NCI-H446 (cell line): ENCODE measurements around the gene BTRC.
"Not testable (repeated sequence)": the region's sequence is repeated elsewhere in the genome, so short reads cannot be mapped to it uniquely, and the experiment has no call there.

Experiments used
- DNase-seq, 2 experiments: peaks; one replicate each; lab custom pipeline; 2025; lab: John Stamatoyannopoulos, UW

BTRC gene

DNA sequence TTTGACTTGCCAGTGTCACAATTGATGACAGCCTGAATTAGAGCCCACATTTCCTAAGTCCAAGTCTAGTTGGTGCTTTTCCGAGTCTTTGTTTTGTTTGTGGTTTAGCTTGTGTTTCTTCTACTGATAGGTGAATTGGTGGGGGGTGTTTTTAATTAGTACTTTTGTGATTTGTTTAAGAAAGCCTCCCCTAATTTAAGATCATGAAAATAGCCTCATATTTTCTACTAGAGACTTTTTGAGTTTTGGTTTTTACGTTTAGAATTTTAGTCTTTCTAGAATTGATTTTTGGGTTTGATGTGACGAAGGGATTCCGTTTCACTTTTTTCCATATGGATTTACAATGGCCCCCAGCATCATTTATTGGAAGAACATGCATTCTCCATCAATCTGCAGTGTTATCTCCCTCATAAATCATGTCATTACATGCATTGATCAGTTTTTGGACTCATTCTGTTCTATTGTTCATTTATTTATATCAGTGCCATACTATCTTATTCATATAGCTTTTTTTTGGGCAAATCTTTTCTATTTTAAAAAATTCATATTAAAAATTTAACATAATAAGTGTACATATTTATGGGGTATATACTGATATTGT, 32.8 kb downstream of the BTRC start:
- no peak for DNase-seq

DNA sequence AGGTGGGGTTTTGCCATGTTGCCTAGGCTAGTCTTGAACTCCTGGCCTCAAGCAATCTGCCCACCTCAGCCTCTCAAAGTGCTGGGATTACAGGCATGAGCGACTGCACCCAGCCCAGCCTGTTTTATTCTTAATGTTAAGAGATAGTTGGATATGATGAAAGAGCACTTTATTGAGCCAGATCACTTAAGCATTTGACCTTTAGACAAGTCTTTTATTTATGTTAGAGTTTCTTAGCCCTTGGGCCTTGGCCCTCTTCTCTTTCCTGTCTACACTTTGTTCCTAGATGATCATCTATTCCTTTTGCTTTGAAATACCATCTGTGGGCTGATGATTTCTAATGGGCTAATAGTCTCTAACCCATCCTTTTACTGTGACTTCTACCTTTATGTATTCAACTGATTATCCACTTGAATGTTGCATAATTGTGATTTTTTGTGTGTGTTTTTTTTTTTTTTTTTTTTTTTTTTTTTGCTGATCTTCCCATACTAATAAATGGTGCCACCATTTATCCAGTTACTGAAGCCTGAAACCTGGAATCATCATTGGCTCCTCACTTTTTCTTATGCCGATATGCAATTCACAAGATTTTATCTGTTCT, 34.8 kb downstream of the BTRC start:
- DNase-seq: no peak

DNA sequence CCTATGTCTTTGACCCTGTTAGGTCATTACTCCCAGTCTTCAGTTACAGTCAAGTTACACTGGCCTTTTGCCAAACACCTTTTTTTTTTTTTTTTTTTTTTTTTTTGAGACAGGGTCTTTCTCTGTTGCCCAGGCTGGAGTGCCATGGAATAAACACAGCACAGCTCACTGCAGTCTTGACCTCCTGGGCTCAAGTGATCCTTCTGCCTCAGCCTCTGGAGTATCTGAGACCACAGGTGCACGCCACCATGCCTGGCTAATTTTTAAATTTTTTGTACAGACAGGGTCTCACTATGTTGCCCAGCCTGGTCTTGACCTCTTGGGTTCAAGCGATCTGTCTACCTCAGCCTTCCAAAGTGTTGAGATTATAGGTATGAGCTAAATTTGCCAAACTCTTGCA, 35.6 kb downstream of the BTRC start:
- DNase-seq: not testable (repeated sequence)

DNA sequence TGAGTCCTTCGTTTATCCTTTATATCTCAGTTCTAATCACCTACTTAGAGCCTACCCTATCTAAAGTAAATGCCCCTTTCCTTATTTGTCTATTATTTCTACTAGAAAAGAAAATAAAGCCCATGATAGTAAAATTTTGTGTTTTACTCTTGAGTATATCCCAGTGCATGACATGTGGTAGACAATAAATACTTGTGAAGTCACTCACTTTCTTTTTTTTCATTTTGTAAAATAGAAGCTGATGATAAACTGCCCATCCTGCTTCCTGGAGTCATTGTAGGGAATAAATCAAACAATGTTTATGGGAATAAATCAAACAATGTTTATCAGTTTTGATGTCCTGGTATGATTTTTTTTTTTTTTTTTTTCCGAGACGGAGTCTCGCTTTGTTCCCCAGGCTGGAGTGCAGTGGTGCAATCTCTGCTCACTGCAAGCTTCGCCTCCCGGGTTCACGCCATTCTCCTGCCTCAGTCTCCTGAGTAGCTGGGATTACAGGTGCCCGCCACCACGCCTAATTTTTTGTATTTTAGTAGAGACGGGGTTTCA, 36.1 kb downstream of the BTRC start:
- DNase-seq: no peak

DNA sequence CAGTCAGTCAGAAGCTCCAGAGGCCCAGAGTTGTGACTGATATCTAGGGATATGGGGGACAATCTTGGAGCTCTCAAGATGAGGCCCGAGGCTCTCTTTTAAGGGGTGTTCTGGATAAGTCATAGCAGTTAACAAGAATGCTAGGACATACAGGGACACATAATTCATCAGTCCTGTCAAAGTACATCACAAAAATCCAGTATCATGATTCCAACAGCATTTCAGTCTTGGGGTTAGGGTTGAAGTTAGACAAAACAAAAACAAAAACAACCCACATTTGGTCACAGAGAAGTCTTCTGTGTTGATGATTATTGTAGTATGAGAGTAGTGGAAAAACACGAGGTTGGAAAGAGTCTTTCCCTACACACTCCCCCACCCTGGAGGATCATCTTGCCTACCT, 39.4 kb downstream of the BTRC start:
- no peak for DNase-seq

DNA sequence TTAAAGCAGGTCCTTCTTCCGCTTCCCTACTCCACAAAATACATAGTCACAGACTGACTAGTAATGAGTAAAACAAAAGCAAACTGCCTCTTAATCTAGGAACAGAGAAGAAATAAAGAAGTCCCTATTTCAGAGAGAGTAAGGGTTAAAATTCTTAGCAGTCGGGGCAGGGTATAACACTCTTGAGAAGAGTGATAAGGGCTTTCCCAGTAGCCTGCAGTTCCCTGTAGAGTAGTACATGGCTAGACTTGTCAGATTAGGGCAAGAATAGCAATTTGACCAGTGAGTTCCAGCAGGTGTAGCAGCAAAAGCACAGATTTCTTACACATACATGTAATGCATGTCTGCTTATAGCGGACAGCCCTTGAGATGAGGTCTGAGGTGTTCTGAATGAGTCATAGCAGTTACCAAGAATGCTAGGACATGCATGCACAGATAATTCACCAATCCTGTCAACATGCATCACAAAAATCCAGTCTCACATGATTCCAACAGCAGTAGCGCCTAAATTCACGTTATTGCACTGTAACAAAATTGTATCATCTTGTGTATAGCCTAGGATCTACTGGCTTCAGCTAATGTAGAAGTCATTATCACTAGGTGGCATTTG, 40.7 kb downstream of the BTRC start:
- DNase-seq: no peak

DNA sequence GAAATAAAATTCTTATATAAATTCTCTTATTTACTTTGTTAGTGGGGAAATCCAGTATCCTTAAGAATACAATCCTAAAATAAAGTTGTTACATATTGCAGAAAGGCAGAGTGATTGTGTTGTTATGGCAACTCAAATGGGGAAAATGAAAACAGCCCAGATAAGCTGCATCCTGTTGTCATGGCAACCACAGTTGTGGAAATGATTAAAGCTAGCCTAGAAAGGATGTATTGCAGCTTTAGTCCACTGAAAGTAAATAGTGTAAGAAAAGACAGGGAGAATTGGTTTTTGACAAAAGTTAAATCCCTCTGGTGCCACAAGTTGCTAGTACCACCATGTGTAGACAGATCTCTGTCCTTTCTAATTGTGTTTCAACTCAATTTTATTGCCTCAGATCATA, 43.2 kb downstream of the BTRC start:
- no peak for DNase-seq

DNA sequence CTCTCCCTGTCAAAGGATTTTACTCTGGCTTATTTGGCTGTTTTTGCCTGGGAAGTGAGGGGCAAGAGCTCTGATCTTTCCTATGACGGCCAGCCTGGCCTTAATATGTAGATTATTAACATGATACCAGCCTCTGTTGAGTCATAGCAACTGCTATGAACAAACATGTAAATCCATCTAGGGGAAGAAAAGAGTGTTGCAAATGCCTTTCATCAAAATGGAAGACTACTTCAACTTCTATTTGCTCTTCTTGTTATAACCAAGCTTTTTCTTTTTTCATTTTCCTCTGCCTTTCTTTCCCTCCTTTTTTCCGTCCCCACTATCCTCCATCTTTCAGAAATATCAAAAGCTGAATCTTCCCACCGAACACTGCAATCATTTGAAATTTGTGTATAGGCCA, 46.6 kb downstream of the BTRC start:
- DNase-seq: no peak

DNA sequence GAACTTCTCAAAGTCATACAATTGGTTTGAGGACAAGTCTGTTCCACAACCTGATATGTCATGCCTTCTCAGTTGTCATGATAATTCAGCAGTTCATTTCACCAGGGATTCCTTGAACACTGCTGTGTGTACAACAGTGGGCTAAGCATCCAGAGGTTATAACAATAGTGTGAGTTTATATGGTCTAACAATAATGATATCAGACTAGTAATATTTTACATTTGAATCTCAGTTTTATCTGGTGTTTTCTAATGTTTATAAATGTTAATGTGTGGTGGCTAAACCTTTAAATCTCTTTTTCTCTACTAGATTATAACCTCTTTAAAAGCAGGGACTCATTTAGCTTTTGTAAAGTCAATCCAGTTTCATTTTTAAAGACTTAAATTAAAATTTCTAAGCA, 48.7 kb downstream of the BTRC start:
- no peak for DNase-seq

DNA sequence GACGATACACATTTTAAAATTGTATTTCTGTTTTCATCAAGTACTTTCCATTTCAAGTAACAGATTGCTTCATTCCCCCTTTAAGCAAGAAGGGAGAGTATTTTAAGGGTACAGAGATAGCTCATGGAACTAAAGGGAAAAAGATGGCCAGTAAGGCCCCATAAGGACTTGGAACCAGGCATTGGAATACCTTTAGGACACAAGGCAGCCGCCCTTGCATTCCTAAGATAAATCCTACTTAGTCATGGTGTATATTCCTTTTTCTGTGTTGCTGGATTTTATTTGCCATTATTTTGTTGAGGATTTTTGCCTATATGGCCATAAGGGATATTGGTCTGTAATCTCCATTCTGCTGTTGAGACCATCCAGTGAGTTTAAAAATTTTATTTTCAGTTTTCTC, 49.2 kb downstream of the BTRC start:
- no peak for DNase-seq

DNA sequence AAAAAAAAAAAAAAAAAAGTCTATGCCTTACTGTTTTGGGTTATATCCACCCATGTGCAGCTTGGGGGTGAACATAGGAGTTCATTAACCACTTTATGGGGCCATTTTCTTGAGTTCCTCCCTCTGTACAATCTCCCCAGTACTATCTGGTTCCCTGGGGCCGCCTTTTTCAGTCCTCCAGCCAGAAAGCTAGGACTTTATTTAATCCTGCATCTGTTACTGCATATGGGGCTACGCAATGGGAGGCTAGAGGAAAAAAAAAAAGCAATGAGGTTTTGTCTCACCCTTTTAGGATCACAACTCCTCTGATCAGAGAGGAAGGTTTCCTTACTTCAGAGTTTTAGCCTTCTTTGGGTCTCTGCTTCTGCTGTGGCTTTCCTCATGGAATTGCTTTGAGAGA, 51.0 kb downstream of the BTRC start:
- peak in 1 of 2 experiments; percentile 2 for DNase-seq

DNA sequence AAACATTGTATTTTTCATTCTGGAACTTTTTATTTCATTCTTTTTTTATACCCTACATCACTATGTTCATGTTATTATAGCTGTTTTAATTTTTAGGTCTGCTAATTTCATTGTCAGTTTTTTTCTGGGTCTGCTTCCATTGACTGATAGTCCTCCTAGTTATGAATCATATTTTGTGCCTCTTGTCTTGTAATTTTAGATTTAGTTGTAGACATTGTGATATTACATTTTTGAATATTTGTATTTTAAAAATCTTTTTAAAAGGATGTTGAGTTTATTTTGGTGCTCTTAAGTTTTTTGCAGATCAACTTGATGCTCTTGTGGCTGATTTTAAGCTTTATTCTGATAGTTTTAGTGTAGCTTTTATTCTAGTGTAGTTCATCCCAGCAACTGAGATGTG, 57.6 kb downstream of the BTRC start:
- no peak for DNase-seq

DNA sequence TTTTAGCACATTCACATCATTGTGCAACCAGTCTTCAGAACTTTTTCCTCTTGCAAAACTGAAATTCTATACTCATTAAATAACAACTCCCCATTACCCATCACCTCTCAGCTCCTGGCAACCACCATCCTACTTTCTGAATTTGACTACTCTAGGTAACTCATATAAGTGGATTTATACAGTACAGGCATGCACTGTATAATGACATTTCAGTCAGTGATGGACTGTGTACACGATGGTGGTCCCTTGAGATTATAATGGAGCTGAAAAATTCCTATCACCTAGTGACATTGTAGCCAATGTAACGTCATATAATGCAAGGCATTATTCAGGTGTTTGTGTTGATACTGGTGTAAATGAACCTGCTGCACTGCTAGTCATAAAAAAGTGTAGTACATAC, 60.1 kb downstream of the BTRC start:
- DNase-seq: no peak

DNA sequence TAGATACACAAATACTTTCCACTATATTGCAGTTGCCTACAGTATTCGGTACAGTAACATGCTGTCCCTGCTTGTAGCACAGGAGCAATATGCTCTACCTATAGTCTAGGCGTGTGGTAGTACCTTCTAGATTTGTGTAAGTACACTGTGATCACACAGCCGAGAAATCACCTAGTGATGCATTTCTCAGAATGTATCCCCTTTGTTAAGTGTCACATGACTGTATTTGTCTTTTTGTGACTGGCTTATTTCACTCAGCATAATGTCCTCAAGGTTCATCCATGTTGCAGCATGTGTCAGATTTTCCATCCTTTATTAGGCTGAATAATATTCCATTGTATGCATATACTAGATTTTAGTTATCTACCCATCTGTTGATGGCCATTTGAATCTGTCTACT, 61.9 kb downstream of the BTRC start:
- DNase-seq: no peak

DNA sequence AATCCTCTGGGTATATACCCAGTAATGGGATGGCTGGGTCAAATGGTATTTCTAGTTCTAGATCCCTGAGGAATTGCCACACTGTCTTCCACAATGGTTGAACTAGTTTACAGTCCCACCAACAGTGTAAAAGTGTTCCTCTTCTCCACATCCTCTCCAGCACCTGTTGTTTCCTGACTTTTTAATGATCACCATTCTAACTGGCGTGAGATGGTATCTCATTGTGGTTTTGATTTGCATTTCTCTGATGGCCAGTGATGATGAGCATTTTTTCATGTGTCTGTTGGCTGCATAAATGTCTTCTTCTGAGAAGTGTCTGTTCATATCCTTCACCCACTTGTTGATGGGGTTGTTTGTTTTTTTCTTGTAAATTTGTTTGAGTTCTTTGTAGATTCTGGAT, 68.0 kb downstream of the BTRC start:
- DNase-seq: not testable (repeated sequence)

DNA sequence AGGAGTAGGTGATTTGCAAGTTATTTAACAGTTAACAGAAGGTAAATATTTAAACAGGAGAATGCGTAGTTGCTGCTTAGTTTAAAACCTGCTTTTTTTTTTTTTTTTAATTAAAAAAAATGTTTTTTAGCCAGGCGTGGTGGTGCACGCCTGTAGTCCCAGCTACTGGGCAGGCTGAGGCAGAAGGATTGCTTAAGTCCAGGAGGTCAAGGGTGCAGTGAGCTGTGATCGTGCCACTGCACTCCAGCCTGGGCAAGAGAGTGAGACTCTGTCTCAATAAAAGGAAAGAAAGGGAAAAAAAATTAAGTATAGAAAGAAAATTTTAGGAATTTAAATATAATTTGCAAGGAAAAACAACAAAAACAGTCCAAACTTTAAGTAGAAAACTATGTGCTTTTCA, 71.6 kb downstream of the BTRC start:
- DNase-seq: no peak

DNA sequence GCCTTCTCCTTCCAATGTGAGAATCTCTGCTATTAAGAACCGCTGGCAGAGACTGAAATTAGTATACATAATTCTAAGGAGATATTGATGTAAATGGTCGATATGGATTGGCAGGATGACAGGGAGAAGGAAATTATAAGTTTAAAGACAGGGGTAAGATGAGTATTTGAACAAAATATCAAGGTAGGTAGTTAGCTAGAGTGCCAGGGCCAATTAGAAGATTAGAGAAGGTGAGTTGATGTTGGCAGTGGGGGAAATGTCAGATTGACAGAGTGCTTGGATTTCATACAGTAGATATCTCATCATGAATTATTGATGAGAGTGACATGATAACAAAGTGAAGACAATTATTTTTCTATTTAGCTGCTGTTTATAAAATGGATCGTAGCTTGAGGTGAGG, 74.1 kb downstream of the BTRC start:
- no peak for DNase-seq

DNA sequence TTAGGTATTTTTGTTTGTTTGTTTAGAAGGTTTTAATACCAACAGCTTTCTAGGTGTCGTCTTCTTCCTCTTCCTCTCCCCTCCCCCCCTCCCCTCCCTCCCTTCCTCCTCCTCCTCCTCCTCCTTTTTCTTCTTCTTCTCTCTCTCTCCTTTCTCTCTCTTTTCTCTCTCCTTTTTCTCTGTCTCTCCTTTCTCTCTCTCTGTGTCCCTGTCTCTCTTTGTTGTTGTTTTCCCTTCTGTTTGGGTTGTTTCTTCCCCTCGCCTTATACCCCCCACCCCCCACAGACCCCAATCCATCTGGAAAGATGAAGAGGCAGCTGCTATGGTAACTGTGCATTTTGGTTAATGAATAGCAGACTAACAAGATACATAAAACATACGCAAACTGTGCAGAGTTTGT, 75.5 kb downstream of the BTRC start:
- no peak for DNase-seq

DNA sequence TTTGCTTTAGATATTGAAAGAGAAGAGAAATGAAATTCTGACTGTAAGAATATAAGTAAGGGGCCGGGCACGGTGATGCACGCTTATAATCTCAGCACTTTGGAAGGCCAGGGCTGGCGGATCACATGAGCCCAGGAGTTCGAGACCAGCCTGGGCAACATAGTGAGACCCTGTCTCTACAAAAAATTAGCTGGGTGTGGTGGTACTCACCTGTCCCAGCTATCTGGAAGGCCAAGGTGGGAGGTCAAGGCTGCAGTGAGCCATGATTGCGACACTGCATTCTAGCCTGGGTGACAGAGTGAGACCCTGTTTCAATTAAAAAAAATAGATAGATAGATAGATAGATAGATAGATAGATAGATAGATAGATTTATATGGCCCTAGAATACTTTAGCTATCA, 82.3 kb downstream of the BTRC start:
- DNase-seq: no peak

DNA sequence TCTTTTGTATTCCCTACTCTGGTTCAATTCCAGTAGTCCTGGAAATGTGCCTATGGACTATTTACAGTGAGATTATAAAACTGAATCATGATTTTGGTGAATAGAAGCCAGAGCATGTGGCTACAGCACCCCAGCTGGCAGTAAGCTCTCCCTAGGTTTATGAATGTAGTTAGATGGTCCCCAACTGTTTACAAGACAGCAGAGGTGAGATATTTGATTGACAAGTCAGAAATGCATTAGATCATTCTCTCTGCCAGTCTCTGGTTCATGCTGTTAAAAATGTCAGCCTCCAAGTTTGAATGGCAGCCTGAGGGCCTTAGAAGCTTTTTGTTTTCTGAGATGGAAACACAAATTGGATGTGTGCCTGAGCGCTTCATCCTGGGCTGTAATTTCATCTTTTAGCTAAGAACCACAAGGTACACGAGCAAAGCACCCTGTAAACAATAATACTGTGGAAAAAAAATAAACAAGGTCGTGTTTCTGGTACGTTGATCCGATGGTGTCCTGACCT, 85.0 kb downstream of the BTRC start:
- peak; percentile 12 to 66 for DNase-seq

DNA sequence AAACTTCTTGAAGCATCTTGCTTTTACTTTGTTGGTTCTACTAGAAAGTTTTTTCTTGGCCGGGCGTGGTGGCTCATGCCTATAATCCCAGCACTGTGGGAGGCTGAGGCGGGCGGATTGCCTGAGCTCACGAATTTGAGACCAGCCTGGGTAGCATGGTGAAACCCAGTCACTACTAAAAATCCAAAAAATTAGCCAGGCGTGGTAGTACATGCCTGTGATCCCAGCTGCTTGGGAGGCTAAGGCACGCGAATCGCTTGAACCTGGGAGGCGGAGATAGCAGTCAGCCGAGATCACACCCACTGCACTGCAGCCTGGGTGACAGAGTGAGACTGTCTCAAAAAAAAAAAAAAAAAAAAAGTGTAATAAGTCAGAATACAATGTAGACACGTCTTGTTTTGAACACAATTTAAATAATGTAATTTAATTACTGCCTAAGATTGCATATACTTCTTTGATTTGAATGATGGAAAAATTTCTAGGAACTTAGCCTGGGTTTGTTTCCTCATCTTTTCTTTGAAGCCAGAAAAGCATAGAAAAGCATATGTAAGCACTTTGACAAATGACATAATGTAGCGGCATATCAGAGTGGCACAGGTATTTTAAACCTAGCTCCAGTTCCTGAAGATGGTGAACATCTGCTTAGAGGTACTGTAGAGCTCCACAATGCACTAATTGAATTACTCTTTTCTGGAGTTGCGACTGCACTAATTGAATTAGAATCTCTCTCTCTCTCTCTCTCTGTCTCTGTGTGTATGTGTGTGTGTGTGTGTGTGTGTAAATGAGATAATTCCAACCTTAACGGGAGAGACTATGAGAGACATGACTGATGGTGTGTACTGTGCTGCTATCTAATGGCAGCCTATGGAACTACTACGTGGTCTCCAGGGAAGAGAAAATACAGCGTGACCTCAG, 87.8 kb downstream of the BTRC start:
- DNase-seq: peak in 1 of 2 experiments; percentile 66

DNA sequence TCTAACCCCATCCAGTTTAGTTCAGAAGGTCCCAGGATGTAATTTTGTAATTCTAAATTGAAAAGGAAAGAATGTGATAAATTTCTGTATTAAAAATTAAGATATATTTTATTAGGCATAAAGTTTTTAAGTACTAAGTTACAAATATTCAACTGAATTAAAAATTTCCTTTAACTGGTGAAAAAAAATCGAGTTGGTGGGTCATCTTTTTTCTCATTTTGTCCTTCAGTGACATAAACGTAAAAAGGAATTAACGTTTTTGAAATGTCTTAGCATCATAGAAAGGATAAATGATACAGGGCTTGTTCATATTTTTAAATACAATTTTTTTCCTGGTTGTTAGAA, 88.5 kb downstream of the BTRC start:
- no peak for DNase-seq
